Transverse colon (tissue), 4 donors: ENCODE results near the gene NUP85. TPM values are rescaled to one million over a fixed set of nuclear protein-coding genes. Genes with fewer than 3 reads are reported as not detected.
A peak's percentile ranks its signal among the peaks of the same experiment; 100 is the strongest.
"Not testable (repeated sequence)": the region's sequence is repeated elsewhere in the genome, so short reads cannot be mapped to it uniquely, and the experiment has no call there.

ENCODE experiments used
- DNase-seq: peaks from one replicate; pipeline ENCODE4 v3.0.0-alpha.2; 2019
- H3K27ac ChIP-seq, 4 donors: fragments of 200-600 bp; sonication (generic); 2 replicates each; pipeline ENCODE4 v1.5.1; 2016 to 2018; ENCODE audit warnings: inconsistent platforms in 4 of 4
- H3K27me3 ChIP-seq: fragments of 200-600 bp; sonication (generic); 2 replicates; pipeline ENCODE4 v1.5.1; 2017; ENCODE audit warnings: inconsistent platforms
- H3K36me3 ChIP-seq, 4 donors: fragments of 200-600 bp; sonication (generic); 2 replicates each; pipeline ENCODE4 v1.5.1; 2017 to 2019; ENCODE audit warnings: inconsistent platforms in 4 of 4
- H3K4me1 ChIP-seq, 4 donors: fragments of 200-600 bp; sonication (generic); 2 replicates each; pipeline ENCODE4 v1.5.1; 2017 to 2020; ENCODE audit warnings: inconsistent platforms in 4 of 4
- H3K4me3 ChIP-seq, 4 donors: fragments of 200-600 bp; sonication (generic); 1 replicate in 1 of 4; 2 replicates in 3 of 4; pipeline versions ENCODE4 v1.5.1 to v1.6.1; 2017 to 2019; ENCODE audit warnings: inconsistent platforms in 4 of 4
- H3K9me3 ChIP-seq, 2 donors: fragments of 200-600 bp; sonication (generic); 2 replicates each; pipeline ENCODE4 v1.5.1; 2017 to 2019; ENCODE audit warnings: inconsistent platforms in 2 of 2
- EP300 ChIP-seq: sonication (generic); formaldehyde crosslinking; IDR thresholded peaks from one replicate; pipeline ENCODE4 v1.6.1; 2017; ENCODE audit warnings: antibody characterized with exemption, low read depth
- POLR2A ChIP-seq: fragments of 450-650 bp; IDR thresholded peaks from one replicate; pipeline ENCODE4 v1.6.1; 2016; ENCODE audit warnings: antibody characterized with exemption, mild to moderate bottlenecking, moderate library complexity
- POLR2AphosphoS5 ChIP-seq, 3 donors: sonication (generic); formaldehyde crosslinking; IDR thresholded peaks; one replicate each; pipeline ENCODE4 v1.6.1; 2016; ENCODE audit warnings: antibody characterized with exemption in 3 of 3
- WGBS, 2 donors: methylation state at CpG; one replicate each; pipeline ENCODE4 v1.1.5; 2018; ENCODE audit warnings: low coverage in 1 of 2; 5-methylcytosine and 5-hydroxymethylcytosine counted together
- in situ Hi-C, 4 donors: fragments of 200-750 bp; cut with MboI; loops; one replicate each; pipeline versions ENCODE4 v1.15.0 to v1.15.1; 2017; ENCODE audit warnings: low sequenced_read_pairs in 3 of 4, low pct_ligation_motif_present in 1 of 4, low pct_unique_long_range_greater_than_20kb in 1 of 4
- intact Hi-C: fragments of 100-400 bp; cut with DNase I; formaldehyde crosslinking; loops from one replicate; pipeline ENCODE4 v1.15.1; 2023; ENCODE audit warnings: low total_unique reads
- total RNA-seq, 4 donors: library from RNA; depleted of rRNA; stranded (reverse); fragments of >200 nt; gene quantifications; one replicate each; pipeline ENCODE4 v1.1.0, GENCODE V29; 2016
- TF ChIP-seq, protein P1 (sequence below), 5 experiments: fragments of 200-600 bp in 3 of 5; fragments of 450-650 bp in 2 of 5; sonication (generic) in 3 of 5; IDR thresholded peaks; 1 replicate in 2 of 5; 2 replicates in 3 of 5; pipeline ENCODE4 v1.5.1; 2016 to 2017; ENCODE audit warnings: antibody characterized with exemption in 5 of 5, inconsistent platforms in 3 of 5, mild to moderate bottlenecking in 2 of 5, moderate library complexity in 1 of 5

Gene NUP85, protein sequence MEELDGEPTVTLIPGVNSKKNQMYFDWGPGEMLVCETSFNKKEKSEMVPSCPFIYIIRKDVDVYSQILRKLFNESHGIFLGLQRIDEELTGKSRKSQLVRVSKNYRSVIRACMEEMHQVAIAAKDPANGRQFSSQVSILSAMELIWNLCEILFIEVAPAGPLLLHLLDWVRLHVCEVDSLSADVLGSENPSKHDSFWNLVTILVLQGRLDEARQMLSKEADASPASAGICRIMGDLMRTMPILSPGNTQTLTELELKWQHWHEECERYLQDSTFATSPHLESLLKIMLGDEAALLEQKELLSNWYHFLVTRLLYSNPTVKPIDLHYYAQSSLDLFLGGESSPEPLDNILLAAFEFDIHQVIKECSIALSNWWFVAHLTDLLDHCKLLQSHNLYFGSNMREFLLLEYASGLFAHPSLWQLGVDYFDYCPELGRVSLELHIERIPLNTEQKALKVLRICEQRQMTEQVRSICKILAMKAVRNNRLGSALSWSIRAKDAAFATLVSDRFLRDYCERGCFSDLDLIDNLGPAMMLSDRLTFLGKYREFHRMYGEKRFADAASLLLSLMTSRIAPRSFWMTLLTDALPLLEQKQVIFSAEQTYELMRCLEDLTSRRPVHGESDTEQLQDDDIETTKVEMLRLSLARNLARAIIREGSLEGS
- total RNA-seq = 100 to 1,000 TPM in 1 of 4 donors, 10 to 100 TPM in 3; 13.1 to 204 (median 31.8) TPM

DNA sequence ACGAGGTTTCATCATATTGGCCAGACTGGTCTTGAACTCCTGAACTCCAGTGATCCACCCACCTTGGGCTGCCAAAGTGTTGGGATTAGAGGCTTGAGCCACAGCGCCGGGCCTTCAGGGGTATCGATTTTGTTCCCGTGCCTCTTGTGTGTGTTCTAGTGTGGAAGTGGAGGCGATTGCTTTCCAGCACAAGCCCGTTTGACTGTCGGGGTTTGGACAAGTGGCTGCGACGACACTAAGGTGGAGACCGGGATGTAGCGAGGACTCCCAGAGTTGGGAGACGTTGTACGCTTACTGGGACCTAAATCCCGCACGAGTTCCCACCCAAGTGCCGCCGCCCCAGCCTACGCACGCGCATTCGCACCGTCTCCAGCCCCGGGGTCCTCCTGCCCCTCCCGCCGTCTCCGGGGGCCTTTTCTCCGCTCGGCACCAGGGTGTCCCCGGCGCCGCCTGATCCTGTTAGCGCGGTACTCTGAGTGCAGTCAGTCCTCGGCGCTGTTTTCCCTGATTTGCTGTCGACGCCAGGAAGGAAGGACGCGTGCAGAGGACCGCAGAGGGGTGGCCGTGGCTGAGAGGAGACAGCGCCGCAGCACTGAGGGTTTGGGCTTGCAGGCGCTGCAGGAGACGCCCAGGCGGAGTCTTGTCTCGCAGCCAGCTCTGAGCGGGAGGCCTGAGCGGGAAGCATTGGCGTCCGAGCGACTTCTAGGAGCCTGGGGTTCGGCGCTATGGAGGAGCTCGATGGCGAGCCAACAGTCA is at the start of gene NUP85:
NUP85 (plus strand) TSS at position 643 of the 756 bp plus-strand sequence; CDS start at position 726, 83 bp downstream.
- H3K27me3 ChIP-seq = no peaks in the 10 kb centered on the region
- peaks cover 11 to 34% (median 21%) of the 10 kb centered on the region in 4 donors for H3K4me1 ChIP-seq
- 0% methylated on average over 40 of the region's 57 CpGs; no CpG with 5 or more reads in 1 of the 2 donors for WGBS, 2 donors
- DNase-seq = peak; percentile 95
- intact Hi-C loops = loop anchor here (10.0 kb wide), 1 partner anchor 130 kb away; no protein-coding TSS in a partner anchor
- H3K9me3 ChIP-seq = no peaks in the 10 kb centered on the region
- peak within 1 kb of the TSS; percentile 90 to 95 (median 94) for H3K27ac ChIP-seq
- H3K36me3 ChIP-seq = peaks cover 0 to 11% (median 4%) of the 10 kb centered on the region in 4 donors
- TF ChIP-seq POLR2AphosphoS5 (IDR thresholded peaks at IDR 0.05) (peak; percentile 61 to 83 (median 74)), POLR2A (peak; percentile 74), EP300 (no peak)
- peak within 1 kb of the TSS; percentile 73 to 90 (median 88) for H3K4me3 ChIP-seq
- in situ Hi-C loops = loop anchor here in 1 of 4 donors (10.0 kb wide), 1 partner anchor 90 kb away; no protein-coding TSS in a partner anchor

DNA sequence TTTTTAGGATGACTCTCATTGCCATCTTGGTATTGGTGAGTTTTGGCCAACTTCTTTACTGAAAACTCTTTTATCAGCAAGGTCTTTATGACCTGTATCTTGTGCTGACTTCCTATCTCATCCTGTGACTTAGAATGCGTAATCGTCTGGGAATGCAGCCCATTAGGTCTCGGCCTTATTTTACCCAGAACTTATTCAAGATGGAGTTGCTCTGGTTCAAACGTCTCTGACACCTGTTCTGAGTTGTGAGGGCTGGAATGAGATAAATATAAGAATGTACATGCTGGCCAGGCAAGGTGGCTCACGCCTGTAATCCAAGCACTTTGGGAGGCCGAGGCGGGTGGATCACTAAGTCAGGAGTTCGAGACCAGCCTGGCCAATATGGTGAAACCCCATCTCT is 47.0 kb upstream of the NUP85 start:
- H3K4me1 ChIP-seq, H3K27ac ChIP-seq, H3K9me3 ChIP-seq, H3K4me3 ChIP-seq, DNase-seq, in situ Hi-C loops, H3K36me3 ChIP-seq, H3K27me3 ChIP-seq, intact Hi-C loops: not testable (repeated sequence)
- WGBS, 2 donors = 93 to 100% methylated on average over 1 to 8 of the region's 8 CpGs

DNA sequence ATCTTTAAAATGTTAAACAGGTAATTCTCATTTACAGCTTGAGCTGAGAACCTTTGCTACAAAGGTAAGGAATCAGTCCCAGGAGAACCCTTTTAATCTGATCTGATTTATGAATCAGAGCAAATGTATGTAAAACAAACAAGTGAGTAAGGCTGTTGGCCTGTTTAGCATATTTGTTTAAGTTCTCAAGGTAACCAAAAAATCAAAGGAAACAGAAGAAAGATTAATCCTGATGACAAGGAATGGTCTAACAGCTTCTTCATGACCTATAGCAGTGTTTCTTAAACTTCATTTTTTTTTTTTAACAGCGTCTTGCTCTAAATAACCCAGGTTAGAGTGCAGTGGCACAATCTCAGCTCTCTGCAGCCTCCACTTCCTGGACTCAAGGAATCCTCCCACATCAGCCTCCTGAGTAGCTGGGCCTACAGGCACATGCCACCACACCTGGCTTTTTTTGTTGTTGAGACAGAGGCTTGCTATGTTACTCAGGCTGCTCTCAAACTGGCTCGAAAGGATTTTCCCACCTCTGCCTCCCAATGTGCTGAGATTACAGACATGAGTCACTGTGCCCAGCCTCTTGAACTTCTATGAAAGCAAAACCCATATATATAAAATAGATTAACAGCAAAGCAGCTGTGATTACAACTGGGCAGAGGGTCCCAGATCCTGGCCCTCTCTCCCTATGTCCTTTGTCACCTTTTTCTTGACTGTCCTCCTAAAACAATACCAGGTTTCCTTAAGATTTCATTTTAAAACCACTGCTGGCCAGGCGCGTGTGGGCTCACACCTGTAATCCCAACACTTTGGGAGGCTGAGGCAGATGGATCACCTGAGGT is 46.1 kb upstream of the NUP85 start:
- H3K36me3 ChIP-seq = no peaks in the 10 kb centered on the region
- DNase-seq = no peak
- H3K4me1 ChIP-seq = peaks cover 3 to 5% (median 4%) of the 10 kb centered on the region in 4 donors
- H3K27me3 ChIP-seq = no peaks in the 10 kb centered on the region
- TF ChIP-seq POLR2A (no peak), EP300 (no peak), POLR2AphosphoS5 (IDR thresholded peaks at IDR 0.05) (no peak)
- TF ChIP-seq, protein P1, sequence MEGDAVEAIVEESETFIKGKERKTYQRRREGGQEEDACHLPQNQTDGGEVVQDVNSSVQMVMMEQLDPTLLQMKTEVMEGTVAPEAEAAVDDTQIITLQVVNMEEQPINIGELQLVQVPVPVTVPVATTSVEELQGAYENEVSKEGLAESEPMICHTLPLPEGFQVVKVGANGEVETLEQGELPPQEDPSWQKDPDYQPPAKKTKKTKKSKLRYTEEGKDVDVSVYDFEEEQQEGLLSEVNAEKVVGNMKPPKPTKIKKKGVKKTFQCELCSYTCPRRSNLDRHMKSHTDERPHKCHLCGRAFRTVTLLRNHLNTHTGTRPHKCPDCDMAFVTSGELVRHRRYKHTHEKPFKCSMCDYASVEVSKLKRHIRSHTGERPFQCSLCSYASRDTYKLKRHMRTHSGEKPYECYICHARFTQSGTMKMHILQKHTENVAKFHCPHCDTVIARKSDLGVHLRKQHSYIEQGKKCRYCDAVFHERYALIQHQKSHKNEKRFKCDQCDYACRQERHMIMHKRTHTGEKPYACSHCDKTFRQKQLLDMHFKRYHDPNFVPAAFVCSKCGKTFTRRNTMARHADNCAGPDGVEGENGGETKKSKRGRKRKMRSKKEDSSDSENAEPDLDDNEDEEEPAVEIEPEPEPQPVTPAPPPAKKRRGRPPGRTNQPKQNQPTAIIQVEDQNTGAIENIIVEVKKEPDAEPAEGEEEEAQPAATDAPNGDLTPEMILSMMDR (IDR thresholded peaks at IDR 0.05) = no peak
- no peak overlapping the region for H3K27ac ChIP-seq
- in situ Hi-C loops (no loop called here), intact Hi-C loops (no loop called here)
- 92 to 95% methylated on average over 2 to 4 of the region's 4 CpGs for WGBS, 2 donors
- H3K9me3 ChIP-seq = no peaks in the 10 kb centered on the region
- H3K4me3 ChIP-seq = no peak overlapping the region

DNA sequence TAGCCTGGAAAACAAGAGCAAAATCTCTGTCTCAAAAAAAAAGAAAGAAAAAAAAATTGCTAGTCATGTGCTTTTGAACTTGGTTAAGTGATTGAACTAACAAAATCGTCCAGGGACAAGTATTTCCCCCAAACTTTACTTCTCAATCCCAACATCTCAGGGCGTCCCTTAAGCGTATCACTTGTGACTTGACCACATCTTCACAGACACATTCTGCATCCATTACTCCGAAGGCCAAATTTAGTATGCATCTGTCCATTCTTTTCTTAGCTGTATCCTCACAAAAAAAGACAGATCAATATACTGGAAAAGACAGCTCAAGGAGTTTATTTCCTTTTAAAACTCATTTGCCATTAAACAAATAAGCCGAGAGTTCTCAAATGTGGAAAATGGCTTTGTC is 45.3 kb upstream of the NUP85 start:
- H3K4me3 ChIP-seq = no peak overlapping the region
- intact Hi-C loops = no loop called here
- no peaks in the 10 kb centered on the region for H3K4me1 ChIP-seq
- no peak overlapping the region for H3K27ac ChIP-seq
- in situ Hi-C loops = no loop called here
- no peaks in the 10 kb centered on the region for H3K9me3 ChIP-seq
- H3K36me3 ChIP-seq = no peaks in the 10 kb centered on the region
- WGBS, 2 donors = 90 to 91% methylated on average over 5 of the region's 5 CpGs
- no peak for TF ChIP-seq POLR2AphosphoS5 (IDR thresholded peaks at IDR 0.05)
- H3K27me3 ChIP-seq = no peaks in the 10 kb centered on the region
- DNase-seq = no peak

DNA sequence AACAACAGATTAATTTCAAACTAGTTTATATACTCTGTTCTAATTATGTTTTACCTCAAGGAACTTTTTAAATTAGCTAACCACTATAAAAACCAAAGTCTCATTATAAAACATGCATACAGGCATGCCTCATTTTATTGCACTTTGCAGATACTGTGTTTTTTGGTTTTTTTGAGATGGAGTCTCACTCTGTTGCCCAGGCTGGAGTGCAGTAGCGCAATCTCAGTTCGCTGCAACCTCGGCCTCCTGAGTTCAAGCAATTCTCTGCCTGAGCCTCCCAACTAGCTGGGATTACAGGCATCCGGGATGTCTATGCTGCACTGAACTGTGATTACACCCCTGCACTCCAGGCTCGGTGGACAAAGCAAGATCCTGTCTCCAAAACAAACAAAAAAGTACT is 42.4 kb upstream of the NUP85 start:
- TF ChIP-seq POLR2A (no peak), EP300 (no peak), POLR2AphosphoS5 (IDR thresholded peaks at IDR 0.05) (no peak)
- TF ChIP-seq, protein P1 (IDR thresholded peaks at IDR 0.05) = no peak
- intact Hi-C loops (no loop called here), in situ Hi-C loops (no loop called here)
- 78% methylated on average over 5 of the region's 5 CpGs; no CpG with 5 or more reads in 1 of the 2 donors for WGBS, 2 donors
- no peak overlapping the region for H3K4me3 ChIP-seq
- H3K27me3 ChIP-seq = no peaks in the 10 kb centered on the region
- no peak overlapping the region for H3K27ac ChIP-seq
- no peaks in the 10 kb centered on the region for H3K4me1 ChIP-seq
- no peaks in the 10 kb centered on the region for H3K9me3 ChIP-seq
- no peak for DNase-seq
- H3K36me3 ChIP-seq = peaks cover 0 to 19% (median 9%) of the 10 kb centered on the region in 4 donors

DNA sequence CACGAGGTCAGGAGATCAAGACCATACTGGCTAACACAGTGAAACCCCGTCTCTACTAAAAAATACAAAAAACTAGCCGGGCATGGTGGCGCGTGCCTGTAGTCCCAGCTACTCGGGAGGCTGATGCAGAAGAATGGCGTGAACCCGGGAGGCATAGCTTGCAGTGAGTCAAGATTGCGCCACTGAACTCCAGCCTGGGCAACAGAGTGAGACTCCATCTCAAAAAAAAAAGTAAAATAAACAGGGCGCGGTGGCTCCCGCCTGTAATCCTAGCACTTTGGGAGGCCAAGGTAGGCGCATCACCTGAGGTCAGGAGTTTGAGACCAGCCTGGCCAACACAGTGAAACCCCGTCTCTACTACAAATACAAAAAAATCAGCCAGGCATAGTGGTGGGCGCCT is 40.9 kb upstream of the NUP85 start:
- intact Hi-C loops, H3K4me3 ChIP-seq, DNase-seq, H3K27me3 ChIP-seq, in situ Hi-C loops, H3K27ac ChIP-seq, H3K4me1 ChIP-seq, H3K9me3 ChIP-seq: not testable (repeated sequence)
- peaks cover 0 to 32% (median 9%) of the 10 kb centered on the region in 4 donors for H3K36me3 ChIP-seq
- 97% methylated on average over 15 of the region's 15 CpGs; no CpG with 5 or more reads in 1 of the 2 donors for WGBS, 2 donors
